ENCODE measurements around the gene JOSD2. TPM values are rescaled to one million over a fixed set of nuclear protein-coding genes. Genes with fewer than 3 reads are reported as not detected.
"Not testable (repeated sequence)": the region's sequence is repeated elsewhere in the genome, so short reads cannot be mapped to it uniquely, and the experiment has no call there.

JOSD2 gene
- total and polyA plus RNA-seq, 2 donors (not counting 1 experiment from before 2014, with no cell fraction given): 25.0 to 32.8 TPM

DNA sequence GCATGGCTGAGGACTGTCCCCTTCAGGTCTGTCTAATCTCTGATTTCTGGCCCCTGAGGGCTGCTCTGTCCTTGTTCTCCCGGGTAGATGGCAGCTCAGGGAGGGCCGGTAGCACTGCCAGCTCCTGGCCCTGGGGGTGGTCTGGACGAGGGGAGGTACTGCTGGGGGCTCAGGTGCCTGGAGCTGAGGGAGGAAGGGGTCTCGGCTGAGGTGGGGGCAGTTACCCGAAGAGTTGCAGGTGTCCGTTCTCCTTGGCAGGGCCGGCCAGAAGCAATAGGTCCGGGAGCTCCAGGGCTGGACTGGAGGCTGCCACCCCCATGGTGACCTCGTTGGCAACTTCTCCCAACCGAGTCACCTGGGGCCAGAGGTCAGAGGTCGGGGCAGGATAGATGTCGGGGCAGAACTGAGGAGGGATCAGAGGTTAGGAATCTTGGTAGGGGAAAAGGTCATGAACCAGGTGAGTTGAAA, 35.9 kb downstream of the JOSD2 start:
- H3K36me3 ChIP-seq (replicated peaks in 1 of 2; ENCODE audit: control extremely low read depth in 1 of 2, control insufficient read depth in 1 of 2, extremely low read depth in 1 of 2, insufficient read depth in 2 of 2, low read length in 1 of 2): peaks cover 0 to 23% of the 10 kb centered on the region in 2 experiments
- intact Hi-C loops (cut with micrococcal nuclease): no loop called here
- peaks cover 35% of the 10 kb centered on the region for H3K79me2 ChIP-seq (ENCODE audit: control insufficient read depth, insufficient read depth, low read length)
- no peaks in the 10 kb centered on the region for H3K27me3 ChIP-seq (replicated peaks in 1 of 4; ENCODE audit: control extremely low read depth in 1 of 4, control insufficient read depth in 3 of 4, insufficient read depth in 4 of 4, low read length in 3 of 4)
- H3K4me1 ChIP-seq (ENCODE audit: control insufficient read depth in 2 of 2, insufficient read depth in 2 of 2, low read length in 2 of 2): peaks cover 14 to 23% of the 10 kb centered on the region in 2 donors
- 92% methylated on average over 12 of the region's 12 CpGs for WGBS (ENCODE audit: insufficient coverage)
- no peak overlapping the region for H3K4me2 ChIP-seq (replicated peaks; ENCODE audit: low read depth, low read length, poor library complexity, severe bottlenecking)
- H3K9ac ChIP-seq (ENCODE audit: low read length): no peak overlapping the region
- H3K4me3 Mint-ChIP-seq: peak overlapping the region; percentile 64
- no peak for ATAC-seq (ENCODE audit: low read depth)
- no peaks in the 10 kb centered on the region for H3K9me3 Mint-ChIP-seq (ENCODE audit: insufficient read depth)
- H3K27ac Mint-ChIP-seq: peak overlapping the region; percentile 94
- peaks cover 32% of the 10 kb centered on the region for H4K20me1 ChIP-seq (ENCODE audit: control insufficient read depth, insufficient read depth, low read length, poor library complexity, severe bottlenecking)
- peaks cover 29% of the 10 kb centered on the region for H3K4me1 Mint-ChIP-seq
- no peak for DNase-seq
- peaks cover 0 to 11% (median 0%) of the 10 kb centered on the region in 3 donors for H3K9me3 ChIP-seq (ENCODE audit: control extremely low read depth in 1 of 3, control insufficient read depth in 2 of 3, insufficient read depth in 1 of 3, low read length in 2 of 3)
- ChIA-PET POLR2A (interaction anchor here (0.5 kb wide), 1 partner anchor 16 kb away, joined by 4 read pairs; no protein-coding TSS in a partner anchor), CTCF (interaction anchor here (1.8 kb wide), 1 partner anchor 13 kb away, joined by 8 read pairs; no protein-coding TSS in a partner anchor)
- H3K27ac ChIP-seq (ENCODE audit: low read length in 2 of 2): no peak overlapping the region
- H3K27me3 Mint-ChIP-seq: no peaks in the 10 kb centered on the region
- H3K4me3 ChIP-seq (ENCODE audit: control extremely low read depth in 1 of 5, extremely low read depth in 1 of 5, insufficient read depth in 1 of 5, low read depth in 2 of 5, low read length in 4 of 5): no peak overlapping the region
- no peak overlapping the region for H2AFZ ChIP-seq (ENCODE audit: insufficient read depth, low read depth, low read length, poor library complexity, severe bottlenecking)
- TF ChIP-seq CTCF (IDR thresholded peaks at IDR 0.05): no peak
- TF ChIP-seq EZH2 (IDR thresholded peaks at IDR 0.05; ENCODE audit: borderline replicate concordance, insufficient read depth, low read depth, low read length, poor library complexity, severe bottlenecking): no peak

GRCh38 chr19:50473336-50473735, 37.7 kb downstream of the JOSD2 start:
- not testable (repeated sequence) for H3K4me3 Mint-ChIP-seq

More at GRCh38 chr19:50473336-50473735, 37.7 kb downstream of the JOSD2 start:
- H2AFZ ChIP-seq (ENCODE audit: insufficient read depth, low read depth, low read length, poor library complexity, severe bottlenecking); H3K9me3 Mint-ChIP-seq (ENCODE audit: insufficient read depth); H3K27me3 ChIP-seq (replicated peaks in 1 of 4; ENCODE audit: control extremely low read depth in 1 of 4, control insufficient read depth in 3 of 4, insufficient read depth in 4 of 4, low read length in 3 of 4); H3K27me3 Mint-ChIP-seq; intact Hi-C loops (cut with micrococcal nuclease); H3K4me2 ChIP-seq (replicated peaks; ENCODE audit: low read depth, low read length, poor library complexity, severe bottlenecking); H3K9ac ChIP-seq (ENCODE audit: low read length); H3K36me3 ChIP-seq (replicated peaks in 1 of 2; ENCODE audit: control extremely low read depth in 1 of 2, control insufficient read depth in 1 of 2, extremely low read depth in 1 of 2, insufficient read depth in 2 of 2, low read length in 1 of 2); DNase-seq; H3K27ac ChIP-seq (ENCODE audit: low read length in 2 of 2); ATAC-seq (ENCODE audit: low read depth); H3K4me3 ChIP-seq (ENCODE audit: control extremely low read depth in 1 of 5, extremely low read depth in 1 of 5, insufficient read depth in 1 of 5, low read depth in 2 of 5, low read length in 4 of 5); H3K27ac Mint-ChIP-seq; POLR2A ChIA-PET: not testable (repeated sequence)
- Histone ChIP-seq H3K4me1 (ENCODE audit: control insufficient read depth in 2 of 2, insufficient read depth in 2 of 2, low read length in 2 of 2) (peaks cover 14 to 20% of the 10 kb centered on the region in 2 donors), H4K20me1 (ENCODE audit: control insufficient read depth, insufficient read depth, low read length, poor library complexity, severe bottlenecking) (peaks cover 14% of the 10 kb centered on the region), H3K79me2 (ENCODE audit: control insufficient read depth, insufficient read depth, low read length) (peaks cover 17% of the 10 kb centered on the region), H3K9me3 (ENCODE audit: control extremely low read depth in 1 of 3, control insufficient read depth in 2 of 3, insufficient read depth in 1 of 3, low read length in 2 of 3) (peaks cover 0 to 11% (median 0%) of the 10 kb centered on the region in 3 donors)
- 67% methylated on average over 1 of the region's 3 CpGs for WGBS (ENCODE audit: insufficient coverage)
- H3K4me1 Mint-ChIP-seq: peaks cover 23% of the 10 kb centered on the region
- CTCF ChIA-PET: interaction anchor here (0.7 to 1.8 kb wide), 3 partner anchors 11 to 114 kb away, joined by 3 to 8 read pairs (median 4); no protein-coding TSS in a partner anchor
